ENCODE data around the gene CNTFR.

Gene CNTFR

GRCh38 chr9:34591248-34591916, 1.9 kb upstream of the CNTFR start:
- in situ Hi-C loops (cut with MboI; ENCODE audit: low sequenced_read_pairs): loop anchor here (10.0 kb wide), 1 partner anchor 147 kb away; no protein-coding TSS in a partner anchor

- in situ Hi-C loops (cut with MboI; ENCODE audit: low sequenced_read_pairs): loop anchor here (10.0 kb wide), 1 partner anchor 146 kb away; no protein-coding TSS in a partner anchor
Measured at GRCh38 chr9:34590381-34591247, 1.1 kb upstream of the CNTFR start.

GRCh38 chr9:34588671-34589635, 571 bp downstream of the CNTFR start:
- in situ Hi-C loops (cut with MboI; ENCODE audit: low sequenced_read_pairs): no loop called here

GRCh38 chr9:34587271-34587670, 2.3 kb downstream of the CNTFR start:
- in situ Hi-C loops (cut with MboI; ENCODE audit: low sequenced_read_pairs): no loop called here

GRCh38 chr9:34585946-34586669, 3.4 kb downstream of the CNTFR start:
- in situ Hi-C loops (cut with MboI; ENCODE audit: low sequenced_read_pairs): no loop called here

GRCh38 chr9:34584970-34585369, 4.6 kb downstream of the CNTFR start:
- in situ Hi-C loops (cut with MboI; ENCODE audit: low sequenced_read_pairs): no loop called here

GRCh38 chr9:34582787-34583186, 6.7 kb downstream of the CNTFR start:
- in situ Hi-C loops (cut with MboI; ENCODE audit: low sequenced_read_pairs): no loop called here

- in situ Hi-C loops (cut with MboI; ENCODE audit: low sequenced_read_pairs): no loop called here
Measured at GRCh38 chr9:34581318-34581717, 8.2 kb downstream of the CNTFR start.

- in situ Hi-C loops (cut with MboI; ENCODE audit: low sequenced_read_pairs): no loop called here
Measured at GRCh38 chr9:34580358-34580757, 9.2 kb downstream of the CNTFR start.

GRCh38 chr9:34579808-34580163, 9.7 kb downstream of the CNTFR start:
- in situ Hi-C loops (cut with MboI; ENCODE audit: low sequenced_read_pairs): no loop called here

GRCh38 chr9:34579104-34579807, 10.3 kb downstream of the CNTFR start:
- in situ Hi-C loops (cut with MboI; ENCODE audit: low sequenced_read_pairs): no loop called here

GRCh38 chr9:34578241-34579103, 11.1 kb downstream of the CNTFR start:
- in situ Hi-C loops (cut with MboI; ENCODE audit: low sequenced_read_pairs): no loop called here

- in situ Hi-C loops (cut with MboI; ENCODE audit: low sequenced_read_pairs): no loop called here
Measured at GRCh38 chr9:34577400-34578240, 11.9 kb downstream of the CNTFR start.

GRCh38 chr9:34576597-34577399, 12.7 kb downstream of the CNTFR start:
- in situ Hi-C loops (cut with MboI; ENCODE audit: low sequenced_read_pairs): no loop called here

GRCh38 chr9:34575862-34576596, 13.5 kb downstream of the CNTFR start:
- in situ Hi-C loops (cut with MboI; ENCODE audit: low sequenced_read_pairs): no loop called here

- in situ Hi-C loops (cut with MboI; ENCODE audit: low sequenced_read_pairs): no loop called here
Measured at GRCh38 chr9:34575241-34575640, 14.3 kb downstream of the CNTFR start.

Measured in HL-60/S4 treated with phorbol 12-myristate 13-acetate at 8.2 ng/mL for 4 days and 3 days (cell line).